Measurements from ENCODE around the gene FBXW7. TPM values are rescaled to one million over a fixed set of nuclear protein-coding genes. Genes with fewer than 3 reads are reported as not detected.

Gene FBXW7
- total and polyA plus RNA-seq, 7 donors = 3.7 to 122 (median 74.9) TPM

DNA sequence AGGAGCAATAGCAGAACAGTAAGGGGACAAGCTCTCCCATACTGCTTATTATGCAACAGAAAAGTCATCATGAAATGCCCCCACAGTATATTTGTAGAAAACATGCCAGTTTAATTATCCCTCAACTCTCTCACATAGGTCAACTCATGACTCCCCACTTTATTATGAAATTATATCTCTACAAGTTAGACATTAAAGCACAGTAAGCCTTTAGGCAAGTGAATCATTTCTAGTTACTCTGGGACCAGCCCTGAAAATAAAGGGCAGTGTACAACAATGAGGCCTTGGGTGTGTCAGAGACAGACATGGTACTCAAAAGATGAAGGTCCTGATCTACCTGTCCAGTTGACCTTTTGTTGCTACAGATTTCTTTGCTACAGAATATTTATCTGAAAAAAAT lies 191.9 kb downstream of the FBXW7 start:
- H3K36me3 ChIP-seq = peaks cover 0 to 8% (median 2%) of the 10 kb centered on the region in 4 donors
- no peak overlapping the region for H3K27ac ChIP-seq
- TF ChIP-seq POLR2AphosphoS5 (IDR thresholded peaks at IDR 0.05) (no peak), POLR2A (IDR thresholded peaks at IDR 0.05) (no peak)
- H3K9me3 ChIP-seq = no peaks in the 10 kb centered on the region
- intact Hi-C loops (cut with DNase I) = no loop called here
- H3K4me1 ChIP-seq = peaks cover 0 to 11% (median 3%) of the 10 kb centered on the region in 4 donors
- no peak overlapping the region for H3K4me3 ChIP-seq
- no peaks in the 10 kb centered on the region for H3K27me3 ChIP-seq
- no peak for DNase-seq

DNA sequence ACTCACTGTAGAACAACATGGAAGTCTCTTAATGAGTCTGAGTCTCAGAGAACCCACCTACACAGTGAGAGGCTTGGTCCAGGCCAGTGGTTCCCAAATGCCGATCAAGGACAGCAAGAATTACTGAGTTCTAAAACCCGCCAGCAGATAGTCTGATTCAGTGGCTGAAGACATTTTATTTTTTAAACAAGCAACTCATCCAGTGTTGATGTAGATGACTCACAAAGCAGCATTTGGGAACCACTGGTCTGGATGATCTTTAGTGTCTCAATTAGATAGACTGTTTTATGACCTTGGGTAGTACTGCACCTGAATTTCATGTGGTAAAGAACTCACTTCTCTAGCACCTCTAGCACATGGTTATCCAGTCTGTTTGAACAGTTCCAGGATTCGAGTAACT lies 193.6 kb downstream of the FBXW7 start:
- intact Hi-C loops (cut with DNase I) = no loop called here
- no peaks in the 10 kb centered on the region for H3K9me3 ChIP-seq
- no peak overlapping the region for H3K4me3 ChIP-seq
- 96% methylated on average over 3 of the region's 3 CpGs for WGBS, 2 donors
- H3K27ac ChIP-seq = no peak overlapping the region
- no peaks in the 10 kb centered on the region for H3K4me1 ChIP-seq
- no peaks in the 10 kb centered on the region for H3K27me3 ChIP-seq
- no peak for DNase-seq
- peaks cover 0 to 11% (median 2%) of the 10 kb centered on the region in 4 donors for H3K36me3 ChIP-seq
- no peak for TF ChIP-seq EP300 (IDR thresholded peaks at IDR 0.05)
- TF ChIP-seq POLR2AphosphoS5 (IDR thresholded peaks at IDR 0.05) = no peak
- TF ChIP-seq POLR2A (IDR thresholded peaks at IDR 0.05) = no peak
- TF ChIP-seq, protein P1, sequence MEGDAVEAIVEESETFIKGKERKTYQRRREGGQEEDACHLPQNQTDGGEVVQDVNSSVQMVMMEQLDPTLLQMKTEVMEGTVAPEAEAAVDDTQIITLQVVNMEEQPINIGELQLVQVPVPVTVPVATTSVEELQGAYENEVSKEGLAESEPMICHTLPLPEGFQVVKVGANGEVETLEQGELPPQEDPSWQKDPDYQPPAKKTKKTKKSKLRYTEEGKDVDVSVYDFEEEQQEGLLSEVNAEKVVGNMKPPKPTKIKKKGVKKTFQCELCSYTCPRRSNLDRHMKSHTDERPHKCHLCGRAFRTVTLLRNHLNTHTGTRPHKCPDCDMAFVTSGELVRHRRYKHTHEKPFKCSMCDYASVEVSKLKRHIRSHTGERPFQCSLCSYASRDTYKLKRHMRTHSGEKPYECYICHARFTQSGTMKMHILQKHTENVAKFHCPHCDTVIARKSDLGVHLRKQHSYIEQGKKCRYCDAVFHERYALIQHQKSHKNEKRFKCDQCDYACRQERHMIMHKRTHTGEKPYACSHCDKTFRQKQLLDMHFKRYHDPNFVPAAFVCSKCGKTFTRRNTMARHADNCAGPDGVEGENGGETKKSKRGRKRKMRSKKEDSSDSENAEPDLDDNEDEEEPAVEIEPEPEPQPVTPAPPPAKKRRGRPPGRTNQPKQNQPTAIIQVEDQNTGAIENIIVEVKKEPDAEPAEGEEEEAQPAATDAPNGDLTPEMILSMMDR (IDR thresholded peaks at IDR 0.05) = no peak

DNA sequence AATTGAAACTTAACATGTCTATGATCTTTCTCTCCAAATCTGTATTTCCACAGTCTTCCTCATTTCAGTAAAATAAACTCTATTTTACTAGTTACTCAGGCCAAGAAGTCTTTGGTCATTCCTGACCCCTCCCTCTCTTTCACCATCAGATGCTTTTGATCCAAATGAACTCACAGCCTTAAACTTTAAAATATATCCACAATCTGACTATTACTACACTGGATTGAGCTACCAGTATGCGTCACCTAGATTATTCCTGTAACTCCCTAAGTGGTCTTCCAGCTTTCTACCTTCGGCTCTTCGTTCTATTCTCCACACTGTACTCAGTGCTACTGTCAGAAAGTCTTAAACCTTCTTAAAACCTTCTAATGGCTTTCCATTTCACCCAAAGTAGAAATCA lies 195.1 kb downstream of the FBXW7 start:
- Histone ChIP-seq H3K27ac (no peak overlapping the region), H3K4me1 (no peaks in the 10 kb centered on the region), H3K27me3 (no peaks in the 10 kb centered on the region), H3K9me3 (no peaks in the 10 kb centered on the region), H3K4me3 (no peak overlapping the region), H3K36me3 (peaks cover 0 to 10% (median 0%) of the 10 kb centered on the region in 4 donors)
- no peak for DNase-seq
- 98% methylated on average over 3 of the region's 3 CpGs for WGBS, 2 donors
- TF ChIP-seq, protein P1 (IDR thresholded peaks at IDR 0.05) = no peak
- TF ChIP-seq EP300 (IDR thresholded peaks at IDR 0.05) (no peak), POLR2A (IDR thresholded peaks at IDR 0.05) (no peak), POLR2AphosphoS5 (IDR thresholded peaks at IDR 0.05) (no peak)
- intact Hi-C loops (cut with DNase I) = no loop called here

DNA sequence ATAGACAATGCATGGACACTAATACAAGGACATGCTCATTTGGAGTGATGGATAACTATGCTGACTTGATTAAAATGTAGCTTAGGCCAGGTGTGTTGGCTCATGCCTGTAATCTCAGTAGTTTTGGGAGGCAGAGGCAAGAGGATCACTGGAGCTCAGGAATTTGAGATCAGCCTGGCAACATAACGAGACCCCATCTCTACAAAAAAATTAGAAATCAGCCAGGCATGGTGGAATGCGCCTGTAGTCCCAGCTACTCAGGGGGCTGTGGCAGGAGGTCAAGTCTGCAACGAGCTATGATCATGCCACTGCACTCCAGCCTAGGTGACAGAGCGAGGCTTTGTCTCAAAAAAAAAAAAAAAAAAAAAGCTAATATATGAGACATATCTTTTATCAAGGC lies 196.3 kb downstream of the FBXW7 start:
- H3K4me3 ChIP-seq = no peak overlapping the region
- 94 to 98% methylated on average over 4 of the region's 4 CpGs for WGBS, 2 donors
- no peak overlapping the region for H3K27ac ChIP-seq
- TF ChIP-seq POLR2A (IDR thresholded peaks at IDR 0.05) = no peak
- TF ChIP-seq, protein P1 (IDR thresholded peaks at IDR 0.05) = no peak
- TF ChIP-seq POLR2AphosphoS5 (IDR thresholded peaks at IDR 0.05) = no peak
- TF ChIP-seq EP300 (IDR thresholded peaks at IDR 0.05) = no peak
- DNase-seq = no peak
- no peaks in the 10 kb centered on the region for H3K9me3 ChIP-seq
- intact Hi-C loops (cut with DNase I) = no loop called here
- H3K4me1 ChIP-seq = no peaks in the 10 kb centered on the region
- H3K27me3 ChIP-seq = no peaks in the 10 kb centered on the region
- peaks cover 0 to 10% (median 0%) of the 10 kb centered on the region in 4 donors for H3K36me3 ChIP-seq

DNA sequence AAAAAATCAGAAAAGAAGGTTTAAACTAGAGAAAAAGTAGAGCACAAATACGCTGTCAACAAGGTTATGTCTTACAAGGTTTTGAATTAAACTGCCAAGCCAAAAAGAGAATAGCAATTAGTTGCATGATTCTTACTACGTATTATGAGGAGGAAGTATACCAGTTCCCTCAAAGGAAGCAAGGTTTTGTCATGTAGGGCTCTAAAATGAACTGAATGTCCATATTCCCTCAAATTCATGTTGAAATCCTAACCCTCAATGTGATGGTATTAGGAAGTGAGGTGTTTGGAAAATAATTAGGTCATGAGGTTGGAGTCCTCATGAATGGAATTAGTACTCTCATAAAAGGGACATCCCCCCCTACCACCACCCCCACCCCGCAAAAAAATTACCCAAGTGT lies 201.0 kb downstream of the FBXW7 start:
- no peak for TF ChIP-seq POLR2AphosphoS5 (IDR thresholded peaks at IDR 0.05)
- TF ChIP-seq EP300 (IDR thresholded peaks at IDR 0.05) = no peak
- TF ChIP-seq POLR2A (IDR thresholded peaks at IDR 0.05) = no peak
- TF ChIP-seq, protein P1 (IDR thresholded peaks at IDR 0.05) = no peak
- 62 to 64% methylated on average over 3 of the region's 3 CpGs for WGBS, 2 donors
- Histone ChIP-seq H3K4me1 (no peaks in the 10 kb centered on the region), H3K4me3 (no peak overlapping the region), H3K27ac (no peak overlapping the region), H3K36me3 (peaks cover 0 to 36% (median 0%) of the 10 kb centered on the region in 4 donors), H3K9me3 (no peaks in the 10 kb centered on the region), H3K27me3 (no peaks in the 10 kb centered on the region)
- intact Hi-C loops (cut with DNase I) = no loop called here
- no peak for DNase-seq

Measured in sigmoid colon (tissue), 7 donors.